Heart left ventricle (tissue), 16 donors: ENCODE results near the gene HIBCH. TPM values are rescaled to one million over a fixed set of nuclear protein-coding genes. Genes with fewer than 3 reads are reported as not detected.

Experiments
- ATAC-seq, 4 donors: fragments of 200-7000 bp; cut with Tn5 transposase; one replicate each; pipeline ENCODE4 v1.9.1; 2020 to 2022; ENCODE audit warnings: moderate library complexity in 4 of 4, mild to moderate bottlenecking in 3 of 4, moderate number of reproducible peaks in 1 of 4
- DNase-seq, 5 donors: peaks; one replicate each; pipeline ENCODE4 v3.0.0-alpha.2; 2020
- H3K27ac ChIP-seq, 12 donors: fragments of 200-600 bp; sonication (generic) in 4 of 12; one replicate each; pipeline versions ENCODE4 v1.5.0 to v1.8.0; 2016 to 2022; ENCODE audit warnings: mild to moderate bottlenecking in 2 of 12
- H3K27me3 ChIP-seq, 9 donors: fragments of 200-600 bp; sonication (generic) in 2 of 9; one replicate each; pipeline versions ENCODE4 v1.5.1 to v1.8.0; 2016 to 2022; ENCODE audit warnings: mild to moderate bottlenecking in 3 of 9
- H3K36me3 ChIP-seq, 9 donors: fragments of 200-600 bp; sonication (generic) in 2 of 9; one replicate each; pipeline versions ENCODE4 v1.5.0 to v1.8.0; 2018 to 2022; ENCODE audit warnings: mild to moderate bottlenecking in 2 of 9
- H3K4me1 ChIP-seq, 12 donors: fragments of 200-600 bp; sonication (generic) in 4 of 12; one replicate each; pipeline versions ENCODE4 v1.5.0 to v1.8.0; 2016 to 2022; ENCODE audit warnings: mild to moderate bottlenecking in 3 of 12
- H3K4me3 ChIP-seq, 12 donors: fragments of 200-600 bp; sonication (generic) in 4 of 12; one replicate each; pipeline versions ENCODE4 v1.5.0 to v1.8.0; 2017 to 2022; ENCODE audit warnings: mild to moderate bottlenecking in 9 of 12, moderate library complexity in 4 of 12
- H3K9me3 ChIP-seq, 12 donors: fragments of 200-600 bp; sonication (generic) in 4 of 12; one replicate each; pipeline versions ENCODE4 v1.5.0 to v1.8.0; 2016 to 2022; ENCODE audit warnings: mild to moderate bottlenecking in 1 of 12
- POLR2A ChIP-seq, 2 donors: fragments of 450-650 bp; IDR thresholded peaks; one replicate each; pipeline ENCODE4 v1.6.1; 2017; ENCODE audit warnings: antibody characterized with exemption in 2 of 2, mild to moderate bottlenecking in 2 of 2, moderate library complexity in 2 of 2
- WGBS, 4 donors: extraction: QIAGEN DNeasy Blood & Tissue Kit in 2 of 4; methylation state at CpG; one replicate each; pipeline versions ENCODE4 v1.1.5 to v1.1.7; 2013 to 2018; 5-methylcytosine and 5-hydroxymethylcytosine counted together
- intact Hi-C, 10 donors: fragments of 100-400 bp; cut with DNase I; formaldehyde crosslinking; loops; one replicate each; pipeline versions ENCODE4 v1.11.1 to v1.14.2; 2022
- polyA plus RNA-seq, 2 donors: library from polyadenylated mRNA; stranded (reverse); fragments of 200-250 nt; gene quantifications; one replicate each; pipeline ENCODE4 v1.2.3, GENCODE V29; 2013
- total RNA-seq, 9 donors: library from RNA; depleted of rRNA in 2 of 9; stranded (reverse); fragments of >200 nt in 2 of 9; fragmentation: NEBNext Ultra II Directional in 3 of 9; extraction: Animal tissue kit (Norgen Biotek cat#: 25700) in 3 of 9; gene quantifications; one replicate each; pipeline versions ENCODE4 v1.1.0 to v1.2.4, GENCODE V29; 2016 to 2023
- TF ChIP-seq, protein P1 (sequence below), 12 donors: fragments of 200-600 bp; sonication (generic) in 4 of 12; IDR thresholded peaks; one replicate each; pipeline versions ENCODE4 v1.5.0 to v1.8.0; 2018 to 2022; ENCODE audit warnings: antibody characterized with exemption in 12 of 12, mild to moderate bottlenecking in 5 of 12
- donor health status: ischemic (EF 13 %, LVEDD 7.1; RV severe dilation, severe dysfunction).
- donor health status: healthy with polysubstance abuse.
- donor health status: DM: no; HTN: yes; CAD: no.
- donor health status: DM: no; HTN: no; CAD: no.
- donor health status: ischemic (EF 25% LVEDD 6.9; RV normal size, moderate dysfunction).
- donor health status: ischemic (EF 25% LVEDD 5.7; RV mildly dilated, moderate dysfunction).
- donor health status: healthy.
- donor health status: DM: yes; HTN: yes; CAD: no.
- donor health status: ischemic (EF 35%, LVEDD 5.7; RV mildly dilated, moderate dysfunction).
- donor health status: nonischemic (EF 11% LVEDD 7.7; RV severe dilation, severe dysfunction).
- donor health status: DM: yes; HTN: yes; CAD: no.
- donor health status: PGD.
- donor health status: ischemic (EF 29% LVEDD 5.4; RV normal size, mild dysfunction).
- donor health status: nonischemic (EF 23%, LVEDD 6.1; RV moderate dilation, normal function).

Gene HIBCH
- total and polyA plus RNA-seq, 11 donors: 7.7 to 25.3 (median 21.1) TPM

DNA sequence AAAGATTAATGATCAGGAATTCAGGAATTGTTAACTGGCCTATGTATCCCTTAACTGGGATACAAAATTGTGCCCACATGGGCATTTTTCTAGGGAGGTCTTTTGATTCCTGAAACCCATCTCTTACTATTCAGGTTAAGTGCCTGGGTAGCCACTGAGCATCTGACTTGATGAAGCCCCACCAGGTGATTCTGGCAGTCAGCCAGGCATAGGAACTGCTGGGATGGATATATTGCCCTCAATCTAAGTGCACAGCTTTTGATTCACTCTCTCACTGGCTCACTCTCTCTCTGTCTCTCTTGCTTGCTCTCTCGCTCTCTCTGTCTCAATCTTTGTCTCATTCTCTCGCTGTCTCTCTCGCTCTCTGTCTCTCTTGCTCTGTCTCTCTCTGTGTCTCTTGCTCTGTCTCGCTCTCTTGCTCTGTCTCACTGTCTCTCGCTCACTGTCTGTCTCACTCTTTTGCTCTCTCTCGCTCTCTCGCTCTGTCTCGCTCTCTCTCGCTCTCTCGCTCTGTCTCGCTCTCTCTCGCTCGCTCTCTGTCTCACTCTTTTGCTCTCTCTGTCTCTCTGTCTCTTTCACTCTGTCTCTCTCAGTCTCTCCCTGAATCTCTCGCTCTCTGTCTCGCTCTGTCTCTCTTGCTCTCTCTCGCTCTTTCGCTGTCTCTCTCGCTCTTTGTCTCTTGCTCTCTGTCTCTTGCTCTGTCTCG is 46.0 kb upstream of the HIBCH start:
- no peak for ATAC-seq
- WGBS, 4 donors: 82 to 99% (median 90%) methylated on average over 19 of the region's 19 CpGs
- no peaks in the 10 kb centered on the region for H3K9me3 ChIP-seq
- TF ChIP-seq POLR2A (IDR thresholded peaks at IDR 0.05): no peak
- TF ChIP-seq, protein P1, sequence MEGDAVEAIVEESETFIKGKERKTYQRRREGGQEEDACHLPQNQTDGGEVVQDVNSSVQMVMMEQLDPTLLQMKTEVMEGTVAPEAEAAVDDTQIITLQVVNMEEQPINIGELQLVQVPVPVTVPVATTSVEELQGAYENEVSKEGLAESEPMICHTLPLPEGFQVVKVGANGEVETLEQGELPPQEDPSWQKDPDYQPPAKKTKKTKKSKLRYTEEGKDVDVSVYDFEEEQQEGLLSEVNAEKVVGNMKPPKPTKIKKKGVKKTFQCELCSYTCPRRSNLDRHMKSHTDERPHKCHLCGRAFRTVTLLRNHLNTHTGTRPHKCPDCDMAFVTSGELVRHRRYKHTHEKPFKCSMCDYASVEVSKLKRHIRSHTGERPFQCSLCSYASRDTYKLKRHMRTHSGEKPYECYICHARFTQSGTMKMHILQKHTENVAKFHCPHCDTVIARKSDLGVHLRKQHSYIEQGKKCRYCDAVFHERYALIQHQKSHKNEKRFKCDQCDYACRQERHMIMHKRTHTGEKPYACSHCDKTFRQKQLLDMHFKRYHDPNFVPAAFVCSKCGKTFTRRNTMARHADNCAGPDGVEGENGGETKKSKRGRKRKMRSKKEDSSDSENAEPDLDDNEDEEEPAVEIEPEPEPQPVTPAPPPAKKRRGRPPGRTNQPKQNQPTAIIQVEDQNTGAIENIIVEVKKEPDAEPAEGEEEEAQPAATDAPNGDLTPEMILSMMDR (IDR thresholded peaks at IDR 0.05): no peak
- DNase-seq: no peak
- H3K36me3 ChIP-seq: peaks cover 0 to 84% (median 67%) of the 10 kb centered on the region in 9 donors
- intact Hi-C loops: no loop called here
- no peak overlapping the region for H3K27ac ChIP-seq
- H3K4me3 ChIP-seq: no peak overlapping the region
- H3K4me1 ChIP-seq: peaks cover 0 to 2% (median 0%) of the 10 kb centered on the region in 12 donors
- H3K27me3 ChIP-seq: no peaks in the 10 kb centered on the region

DNA sequence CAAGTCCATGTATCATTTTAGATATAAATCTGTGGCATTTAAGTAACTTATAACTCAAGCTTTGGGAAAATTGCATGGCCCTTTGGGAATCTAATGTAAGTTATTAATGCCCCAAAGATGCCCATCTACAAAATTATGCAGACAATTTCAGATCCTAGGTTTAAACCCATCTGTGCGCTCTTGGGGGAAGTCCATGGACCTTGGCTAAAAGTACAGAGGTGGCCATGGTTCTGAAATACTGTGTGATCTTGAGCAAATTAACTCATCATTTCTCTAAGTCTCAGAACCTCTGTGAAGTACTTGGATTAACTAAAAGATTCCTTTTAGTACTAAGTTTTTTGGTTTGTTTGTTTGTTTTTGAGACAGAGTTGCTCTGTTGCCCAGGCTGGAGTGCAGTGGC is 43.3 kb upstream of the HIBCH start:
- no peak overlapping the region for H3K27ac ChIP-seq
- no peak overlapping the region for H3K4me3 ChIP-seq
- DNase-seq (no peak), ATAC-seq (no peak)
- peaks cover 0 to 63% (median 39%) of the 10 kb centered on the region in 9 donors for H3K36me3 ChIP-seq
- TF ChIP-seq, protein P1 (IDR thresholded peaks at IDR 0.05): no peak
- TF ChIP-seq POLR2A (IDR thresholded peaks at IDR 0.05): no peak
- H3K9me3 ChIP-seq: no peaks in the 10 kb centered on the region
- WGBS, 4 donors: 97 to 100% (median 99%) methylated on average over 1 of the region's 1 CpG
- H3K27me3 ChIP-seq: no peaks in the 10 kb centered on the region
- intact Hi-C loops: no loop called here
- H3K4me1 ChIP-seq: peaks cover 0 to 26% (median 14%) of the 10 kb centered on the region in 12 donors

DNA sequence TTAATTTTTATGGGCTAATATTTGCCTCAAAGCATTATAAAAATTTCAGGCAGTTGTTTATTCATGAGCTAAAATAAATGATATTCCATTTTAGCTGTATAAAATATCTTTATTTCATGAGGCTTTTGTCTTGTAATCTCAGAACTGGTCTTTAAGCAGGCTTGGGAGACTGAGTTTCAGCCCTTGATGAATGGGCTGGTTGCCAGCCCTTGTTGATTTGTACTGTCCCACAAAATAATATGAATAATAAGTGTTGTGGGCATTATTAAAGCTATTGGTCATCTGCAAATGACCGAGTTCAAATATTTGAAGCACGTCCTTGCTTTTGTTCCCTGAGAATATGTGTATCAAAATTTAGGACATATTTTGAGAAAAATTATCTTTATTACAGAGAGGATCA is 41.9 kb upstream of the HIBCH start:
- peaks cover 0 to 31% (median 15%) of the 10 kb centered on the region in 12 donors for H3K4me1 ChIP-seq
- H3K27ac ChIP-seq: no peak overlapping the region
- no peak for TF ChIP-seq POLR2A (IDR thresholded peaks at IDR 0.05)
- TF ChIP-seq, protein P1 (IDR thresholded peaks at IDR 0.05): no peak
- ATAC-seq (no peak), DNase-seq (no peak)
- 46 to 98% (median 82%) methylated on average over 2 of the region's 2 CpGs for WGBS, 4 donors
- no peaks in the 10 kb centered on the region for H3K27me3 ChIP-seq
- no peak overlapping the region for H3K4me3 ChIP-seq
- H3K36me3 ChIP-seq: peaks cover 0 to 50% (median 26%) of the 10 kb centered on the region in 9 donors
- H3K9me3 ChIP-seq: no peaks in the 10 kb centered on the region
- intact Hi-C loops: no loop called here

DNA sequence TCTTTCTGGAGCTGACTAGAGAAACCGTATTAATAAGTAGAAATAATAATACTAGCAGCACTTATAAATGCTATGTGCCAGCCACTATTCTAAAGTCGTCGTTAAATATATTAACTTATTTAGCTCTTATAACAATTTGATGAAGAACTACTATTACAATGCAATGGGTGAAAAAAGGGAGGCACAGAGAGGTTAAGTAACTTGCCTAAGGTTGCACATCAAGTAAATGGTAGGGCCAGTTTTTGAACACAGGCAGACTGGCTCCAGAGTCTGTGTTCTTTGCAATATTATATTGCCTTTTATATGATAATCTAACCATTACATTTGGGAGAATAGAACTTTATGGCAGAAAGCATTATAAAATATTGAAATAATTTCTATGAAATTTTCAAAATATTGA is 41.3 kb upstream of the HIBCH start:
- no peak for DNase-seq
- Histone ChIP-seq H3K36me3 (peaks cover 0 to 49% (median 26%) of the 10 kb centered on the region in 9 donors), H3K9me3 (no peaks in the 10 kb centered on the region), H3K27ac (no peak overlapping the region), H3K27me3 (no peaks in the 10 kb centered on the region), H3K4me3 (no peak overlapping the region), H3K4me1 (peaks cover 0 to 36% (median 18%) of the 10 kb centered on the region in 12 donors)
- TF ChIP-seq, protein P1 (IDR thresholded peaks at IDR 0.05): no peak
- TF ChIP-seq POLR2A (IDR thresholded peaks at IDR 0.05): no peak
- intact Hi-C loops: no loop called here
- no peak for ATAC-seq
- WGBS, 4 donors: 94 to 96% (median 95%) methylated on average over 3 of the region's 3 CpGs
